GM19025 (cell line): ENCODE data around the gene SHB.

Experiments used
- ATAC-seq: cut with Tn5 transposase; IDR thresholded peaks from one replicate; pipeline ENCODE4 v1.9.1; 2021; ENCODE audit warnings: mild to moderate bottlenecking, low read depth, moderate library complexity; ENCODE audit not compliant: unreplicated experiment

SHB gene

GRCh38 chr9:38088006-38088925 is 19.2 kb upstream of the SHB start:
- peak; percentile 51 for ATAC-seq

DNA sequence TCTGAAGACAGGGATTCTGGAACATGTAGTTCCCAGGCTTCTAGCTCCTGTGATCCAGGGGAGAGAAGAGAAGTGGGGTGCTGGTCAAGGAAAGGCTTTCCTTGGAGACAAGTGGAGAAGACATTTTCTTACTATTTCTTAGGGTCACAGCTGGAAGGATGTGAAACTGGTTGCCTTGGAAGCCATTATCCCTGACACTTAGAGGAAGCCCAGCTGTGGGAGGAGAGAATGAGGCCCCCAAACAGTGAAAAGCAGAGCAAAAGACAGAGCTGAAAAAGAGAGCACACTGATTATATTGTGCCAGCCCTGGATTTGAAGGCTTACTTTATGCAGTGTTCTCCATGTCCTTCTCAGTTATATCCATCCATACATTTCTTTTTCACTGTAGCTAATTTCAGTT is 17.5 kb upstream of the SHB start:
- ATAC-seq: no peak

DNA sequence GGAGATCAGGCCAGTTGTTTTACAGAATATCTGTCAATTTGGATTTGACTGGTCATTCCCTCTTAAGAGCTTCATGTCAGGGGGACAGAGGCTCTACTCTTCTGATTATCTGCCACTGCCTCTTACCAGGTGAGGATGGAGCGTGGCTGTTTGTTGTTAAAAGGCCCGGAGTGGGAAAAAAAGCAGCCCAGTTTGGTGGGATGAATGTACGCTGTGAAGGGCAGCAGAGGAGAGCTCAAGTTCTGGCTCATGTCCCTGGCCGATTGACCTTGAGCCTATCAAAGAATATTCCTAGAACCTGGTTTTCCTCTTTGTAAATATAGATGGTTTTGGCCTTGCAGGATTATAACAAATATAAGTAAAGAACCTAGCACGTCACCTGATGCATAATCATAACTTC is 16.3 kb upstream of the SHB start:
- ATAC-seq: no peak

DNA sequence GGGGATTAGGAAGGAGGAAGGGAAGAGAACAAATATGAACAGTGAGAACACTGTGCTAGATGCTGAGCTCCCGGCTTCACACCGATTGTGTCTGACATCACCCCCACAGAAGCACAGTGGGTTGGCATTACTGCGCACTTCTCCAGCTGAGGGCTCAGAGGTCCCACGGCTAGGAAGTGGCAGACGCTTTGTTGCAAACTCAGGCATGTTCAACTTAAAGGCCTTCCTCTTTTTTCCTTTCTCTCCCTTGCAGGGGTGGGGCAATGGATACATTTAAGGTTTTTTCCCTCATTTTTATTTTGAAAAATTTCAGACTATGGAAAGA is 15.5 kb upstream of the SHB start:
- no peak for ATAC-seq

DNA sequence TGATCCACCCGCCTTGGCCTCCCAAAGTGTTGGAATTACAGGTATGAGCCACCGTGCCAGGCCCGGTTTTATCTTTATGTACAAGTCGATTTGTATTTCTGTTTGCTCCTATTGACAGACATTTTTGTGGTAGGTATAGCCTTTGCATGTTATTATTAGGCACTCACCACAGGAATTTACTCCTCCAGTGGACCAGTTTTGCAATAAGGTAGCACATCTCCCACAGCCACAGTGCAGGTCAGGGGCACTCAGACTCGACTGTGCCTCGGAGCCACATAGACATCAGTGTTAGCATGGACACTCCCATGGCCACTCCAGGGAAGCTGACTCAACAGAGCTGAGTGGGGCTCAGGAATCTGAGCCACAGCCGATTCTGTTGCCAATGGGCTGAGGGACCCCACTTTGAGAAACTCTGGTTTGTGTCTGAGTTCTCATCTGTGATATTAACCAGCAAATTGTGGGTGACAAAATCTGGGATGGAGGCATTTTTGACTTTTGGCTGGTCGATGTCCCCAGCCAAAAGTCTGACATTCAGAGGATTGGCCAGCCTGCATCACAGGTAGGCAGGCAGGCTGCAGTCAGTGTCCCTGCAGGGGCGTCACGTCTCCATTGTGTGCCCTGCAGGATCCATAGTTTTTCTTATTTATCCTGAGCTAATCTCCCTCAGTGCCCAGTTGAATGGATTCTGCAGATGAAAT is 15.0 kb upstream of the SHB start:
- ATAC-seq: no peak

DNA sequence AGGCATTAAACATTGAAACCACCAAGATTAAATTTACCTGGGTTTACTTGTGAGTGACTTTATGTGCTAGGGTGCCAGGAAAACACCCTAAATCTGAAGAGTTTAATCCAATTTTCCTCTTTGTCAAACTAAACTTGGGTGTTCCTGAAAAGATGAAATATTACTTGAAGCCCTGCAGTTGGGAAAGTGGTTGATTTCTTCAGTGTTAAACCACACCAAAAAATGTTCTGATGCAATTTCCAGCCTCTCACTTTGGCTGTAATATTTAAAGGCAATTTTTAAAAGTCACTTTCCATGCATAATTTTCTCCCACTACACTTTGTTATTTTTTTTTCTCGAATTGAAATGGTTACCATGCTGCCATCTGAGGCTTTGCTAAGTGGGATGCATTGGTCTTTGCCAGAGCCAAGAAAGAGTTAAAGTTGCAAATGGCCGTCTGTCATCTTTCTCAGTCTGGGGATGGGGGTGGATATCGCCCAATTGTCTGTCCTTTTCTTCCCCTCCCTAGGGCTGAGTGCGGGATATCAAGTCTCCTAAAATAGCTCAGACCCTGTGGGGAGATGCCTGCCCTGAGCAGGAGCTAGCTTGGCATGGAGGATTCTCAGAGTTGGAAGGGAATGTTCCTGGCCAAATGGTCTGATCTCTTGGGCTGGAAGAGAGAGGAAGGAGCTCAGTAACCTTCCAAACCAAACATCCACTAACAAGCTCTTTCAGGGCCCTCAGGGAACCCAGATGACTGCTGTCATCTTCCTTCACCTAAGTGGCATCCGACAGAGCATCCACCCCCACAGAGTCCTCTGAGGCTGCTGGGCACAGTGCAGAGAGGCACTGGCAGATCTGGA is 13.6 kb upstream of the SHB start:
- no peak for ATAC-seq

- no peak for ATAC-seq
Observed at GRCh38 chr9:38081356-38082108, 12.5 kb upstream of the SHB start.

GRCh38 chr9:38079461-38080031 is 10.5 kb upstream of the SHB start:
- ATAC-seq: no peak

DNA sequence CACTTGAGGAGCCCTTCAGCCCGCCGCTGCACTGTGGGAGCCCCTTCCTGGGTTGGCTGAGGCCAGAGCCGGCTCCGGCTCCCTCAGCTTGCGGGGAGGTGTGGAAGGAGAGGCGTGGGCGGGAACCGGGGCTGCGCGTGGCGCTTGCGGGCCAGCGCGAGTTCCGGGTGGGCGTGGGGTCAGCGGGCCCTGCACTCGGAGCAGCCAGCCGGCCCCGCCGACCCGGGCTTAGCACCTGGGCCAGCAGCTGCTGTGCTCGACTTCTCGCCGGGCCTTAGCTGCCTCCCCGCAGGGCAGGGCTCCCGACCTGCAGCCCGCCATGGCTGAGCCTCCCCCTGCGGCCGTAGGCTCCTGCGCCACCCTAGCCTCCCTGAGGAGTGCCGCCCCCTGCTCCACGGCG is 6.2 kb upstream of the SHB start:
- ATAC-seq: no peak

DNA sequence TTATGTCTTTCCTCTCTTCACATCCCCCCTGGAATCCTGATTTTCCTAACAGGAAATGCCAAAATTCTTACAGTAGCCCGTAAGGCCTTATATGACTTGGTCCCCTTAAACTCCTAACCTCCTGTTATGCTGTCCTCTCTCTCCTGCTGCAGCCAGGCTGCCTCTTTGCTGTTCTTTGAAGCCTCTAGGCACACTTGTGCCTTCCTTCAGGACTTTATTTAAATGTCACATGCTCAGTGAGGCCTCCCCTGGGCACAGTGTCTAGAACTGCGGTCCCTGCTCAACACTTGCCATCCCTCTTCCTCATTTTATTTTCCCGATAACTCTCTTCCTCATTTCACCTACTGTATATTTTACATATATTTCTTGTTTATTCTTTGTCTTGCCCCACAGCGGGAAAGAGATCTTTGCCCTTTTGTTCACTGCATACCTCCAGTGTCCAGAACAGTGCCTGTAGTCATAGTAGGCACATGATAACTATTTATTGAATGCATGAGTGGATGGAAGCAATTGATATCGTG is 5.5 kb upstream of the SHB start:
- no peak for ATAC-seq

- ATAC-seq: no peak
Observed at GRCh38 chr9:38073882-38074281, 4.9 kb upstream of the SHB start.

GRCh38 chr9:38071470-38072134 is 2.6 kb upstream of the SHB start:
- ATAC-seq: no peak

DNA sequence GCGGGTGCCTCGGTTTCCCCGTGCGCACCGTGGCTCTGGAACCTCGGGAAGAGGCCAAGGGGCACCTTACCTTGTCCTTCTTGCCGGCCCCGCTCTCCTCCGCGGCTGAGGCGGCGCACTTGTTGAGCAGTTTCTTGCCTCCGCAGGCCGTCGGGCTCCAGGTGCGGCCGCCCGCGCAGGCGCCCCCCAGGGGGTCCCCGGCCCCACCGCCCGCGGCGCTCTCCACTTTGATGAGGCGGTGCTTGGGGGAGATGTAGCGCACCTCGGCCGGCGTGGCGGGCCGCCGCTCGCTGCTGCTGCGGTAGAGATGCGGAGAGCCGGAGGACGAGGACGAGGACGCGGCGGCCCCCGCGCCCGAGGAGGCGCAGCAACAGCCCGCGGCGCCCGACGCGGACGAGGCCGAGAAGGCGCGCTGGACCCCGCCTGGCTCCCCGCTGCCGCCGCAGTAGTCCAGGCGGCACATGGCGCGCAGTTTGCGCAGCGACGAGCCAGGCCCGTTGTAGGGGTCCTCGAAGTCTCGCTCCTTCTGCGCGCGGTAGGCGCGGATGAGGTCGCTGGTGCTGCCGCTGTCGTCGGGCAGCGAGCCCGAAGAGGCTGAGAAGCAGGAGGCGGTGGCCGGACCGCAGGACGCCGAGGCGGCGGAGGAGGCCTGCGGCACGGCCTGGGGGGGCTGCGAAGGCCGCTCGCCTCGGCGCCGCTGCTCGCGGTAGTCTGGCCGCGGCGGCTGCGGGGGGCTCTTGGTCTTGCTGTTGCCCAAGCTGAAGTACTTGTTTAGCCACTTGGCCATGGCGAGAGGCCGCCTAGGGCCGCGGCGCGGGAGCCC is 957 bp downstream of the SHB start:
- peak; percentile 1 for ATAC-seq

DNA sequence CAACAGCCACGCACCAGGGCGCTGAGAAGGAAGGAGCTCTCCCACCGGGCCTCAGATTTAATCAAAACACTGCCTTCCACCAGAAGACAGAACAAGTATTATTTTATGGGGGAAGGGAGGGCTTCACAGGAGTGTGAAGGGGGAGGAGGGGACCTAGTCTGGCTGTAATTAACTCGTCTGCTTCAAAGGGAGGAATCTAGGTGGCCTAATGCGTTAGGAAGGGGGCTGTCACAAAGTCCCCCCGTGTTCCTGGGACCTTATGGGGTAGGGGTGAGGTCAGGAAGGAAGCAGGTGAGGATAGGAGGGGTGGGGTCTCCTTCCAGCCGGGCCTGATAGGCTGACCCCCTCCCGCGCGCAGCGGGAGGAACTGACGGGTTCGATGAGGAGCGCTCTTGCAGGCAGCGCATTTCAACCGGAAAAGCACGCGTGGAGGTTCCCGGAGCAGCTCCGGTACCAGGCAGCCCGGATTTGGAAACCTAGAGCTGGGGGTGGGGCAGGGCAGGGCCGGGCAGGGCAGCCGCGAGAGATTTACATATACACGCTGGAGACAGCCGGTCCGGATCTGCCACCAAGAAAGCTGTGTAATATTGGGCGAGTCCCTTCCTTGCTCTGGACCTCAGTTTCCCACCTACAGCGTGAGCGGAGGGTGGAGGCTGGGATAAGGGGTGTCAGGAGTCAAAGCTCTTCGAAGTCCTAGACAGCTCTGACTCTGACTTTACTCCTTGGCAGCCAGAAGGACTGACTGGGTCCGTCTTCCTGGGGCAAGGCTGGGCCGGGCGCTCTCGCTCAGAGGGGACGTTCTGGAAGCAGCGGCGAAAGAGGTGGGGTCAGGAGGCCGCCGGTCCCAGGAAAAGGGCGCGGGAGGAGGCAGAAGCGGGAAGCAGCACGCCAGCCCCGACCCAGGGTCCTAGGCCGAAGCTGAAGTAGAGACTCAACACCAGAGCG is 1.8 kb downstream of the SHB start:
- no peak for ATAC-seq

DNA sequence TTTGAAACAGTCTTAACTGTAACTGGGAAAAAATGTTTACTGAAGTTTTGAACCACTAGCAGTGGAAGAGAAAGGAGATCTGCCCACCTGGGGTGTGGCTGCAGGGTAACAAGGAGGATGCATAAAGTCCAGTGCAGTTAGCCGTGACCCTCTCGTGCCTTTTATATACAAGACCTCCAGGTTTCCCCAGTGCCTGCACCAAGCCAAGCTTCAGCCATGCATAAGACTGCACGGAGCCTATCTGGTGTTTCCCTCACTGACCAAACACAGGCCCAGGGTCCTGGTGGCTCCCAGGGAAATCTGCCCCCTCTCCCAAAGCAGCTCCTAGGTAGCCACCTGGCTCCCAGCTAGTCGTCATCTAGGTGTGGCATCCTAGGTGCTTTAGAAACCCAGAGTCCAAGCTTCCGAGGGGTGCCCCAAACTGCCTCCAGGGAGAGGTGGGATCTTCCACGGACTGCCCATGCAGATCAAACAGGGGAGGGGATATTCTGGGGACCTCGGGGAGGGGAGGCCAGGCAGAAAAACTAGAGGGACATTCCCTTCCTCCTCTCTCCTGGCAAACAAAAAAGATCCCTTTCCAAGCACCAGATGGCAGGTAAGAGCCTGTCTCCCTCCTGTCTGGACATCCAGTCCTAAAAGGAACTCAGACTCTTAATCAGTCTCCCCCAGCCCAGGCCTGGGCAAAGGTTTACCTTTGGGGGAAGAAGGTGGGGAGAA is 2.7 kb downstream of the SHB start:
- no peak for ATAC-seq

- peak; percentile 42 for ATAC-seq
Observed at GRCh38 chr9:38065369-38066075, 3.5 kb downstream of the SHB start.
